IMR-90 (cell line): ENCODE results near the gene ZNF208. TPM values are rescaled to one million over a fixed set of nuclear protein-coding genes. Genes with fewer than 3 reads are reported as not detected.

Source experiments
- ATAC-seq: fragments of 200-7000 bp; cut with Tn5 transposase; 2 replicates; pipeline ENCODE4 v1.9.1; 2020; ENCODE audit warnings: low read depth, mild to moderate bottlenecking, moderate library complexity
- BruUV-seq: library from RNA; stranded (reverse); fragments of 400-500 nt; replicated peaks from 2 replicates; lab custom pipeline; 2021; lab: Mats Ljungman, UMichigan
- CTCF ChIA-PET: fragments of 300-600 bp; formaldehyde crosslinking; extraction: SDS; loops from one replicate; lab custom pipeline; 2021; ENCODE audit warnings: antibody characterized with exemption; lab: Yijun Ruan, JAX
- POLR2A ChIA-PET: fragments of 300-600 bp; sonication (Branson Sonifier 250); formaldehyde crosslinking; loops from one replicate; lab custom pipeline; 2022; ENCODE audit warnings: antibody characterized with exemption; ENCODE audit not compliant: unreplicated experiment; lab: Charles Lee
- DNase-seq: peaks from one replicate; pipeline ENCODE4 v3.0.0; 2013
- H2AFZ ChIP-seq: replicated peaks from 2 replicates; pipeline ENCODE3; 2013; ENCODE audit warnings: low read length, mild to moderate bottlenecking; ENCODE audit not compliant: poor library complexity
- H2AK5ac ChIP-seq: 2 replicates; pipeline ENCODE4 v1.6.1; 2013; ENCODE audit warnings: low read depth, low read length, inconsistent platforms
- H2AK9ac ChIP-seq: replicated peaks from 2 replicates; pipeline ENCODE3; 2013; ENCODE audit warnings: mild to moderate bottlenecking, low read depth, low read length, moderate library complexity; ENCODE audit not compliant: poor library complexity
- H2BK120ac ChIP-seq: 2 replicates; pipeline ENCODE4 v1.6.1; 2013; ENCODE audit warnings: low read depth, low read length, inconsistent platforms
- H2BK15ac ChIP-seq: 3 replicates; pipeline ENCODE4 v1.6.1; 2013; ENCODE audit warnings: low read depth, low read length, inconsistent platforms
- H2BK20ac ChIP-seq: 2 replicates; pipeline ENCODE4 v1.6.1; 2013; ENCODE audit warnings: low read depth, mild to moderate bottlenecking, inconsistent platforms, low read length, moderate library complexity
- H2BK5ac ChIP-seq: 2 replicates; pipeline ENCODE4 v1.6.1; 2013; ENCODE audit warnings: mild to moderate bottlenecking, low read depth, low read length, inconsistent platforms; ENCODE audit not compliant: poor library complexity, severe bottlenecking
- H3K14ac ChIP-seq: replicated peaks from 2 replicates; pipeline ENCODE4 v1.6.1; 2013; ENCODE audit warnings: low read depth, low read length, inconsistent platforms
- H3K18ac ChIP-seq: 2 replicates; pipeline ENCODE4 v1.6.1; 2013; ENCODE audit warnings: low read depth, low read length, control low read depth
- H3K23ac ChIP-seq: 2 replicates; pipeline ENCODE4 v1.6.1; 2013; ENCODE audit warnings: low read depth, low read length, inconsistent platforms
- H3K27ac ChIP-seq: 2 replicates; pipeline ENCODE4 v1.5.1; 2013; ENCODE audit warnings: mild to moderate bottlenecking, control low read depth, low read length; ENCODE audit not compliant: insufficient read depth
- H3K27me3 ChIP-seq: 2 replicates; pipeline ENCODE4 v1.6.1; 2013; ENCODE audit warnings: low read length; ENCODE audit not compliant: control insufficient read depth, insufficient read depth
- H3K36me3 ChIP-seq: 2 replicates; pipeline ENCODE4 v1.6.1; 2013; ENCODE audit warnings: low read length, mixed read lengths; ENCODE audit not compliant: control insufficient read depth, insufficient read depth
- H3K4ac ChIP-seq: 2 replicates; pipeline ENCODE4 v1.6.1; 2013; ENCODE audit warnings: low read depth, low read length, inconsistent platforms
- H3K4me1 ChIP-seq: 2 replicates; pipeline ENCODE4 v1.6.1; 2013; ENCODE audit warnings: low read length, mixed read lengths; ENCODE audit not compliant: control insufficient read depth, insufficient read depth
- H3K4me2 ChIP-seq: 2 replicates; pipeline ENCODE4 v1.6.1; 2013; ENCODE audit warnings: low read depth, mild to moderate bottlenecking, control low read depth, low read length, moderate library complexity
- H3K4me3 ChIP-seq: 2 replicates; pipeline ENCODE4 v1.5.1; 2013; ENCODE audit warnings: low read depth, mild to moderate bottlenecking, control low read depth, low read length, moderate library complexity; ENCODE audit not compliant: insufficient read depth
- H3K56ac ChIP-seq: 2 replicates; pipeline ENCODE4 v1.6.1; 2013; ENCODE audit warnings: low read length, inconsistent platforms; ENCODE audit not compliant: insufficient read depth; ENCODE audit errors: extremely low read depth
- H3K79me1 ChIP-seq, 2 experiments: 2 replicates each; pipeline ENCODE4 v1.6.1; 2013; ENCODE audit warnings: low read length in 2 of 2, inconsistent platforms in 1 of 2, low read depth in 1 of 2
- H3K9ac ChIP-seq: 2 replicates; pipeline ENCODE4 v1.6.1; 2013; ENCODE audit warnings: low read depth, low read length, control low read depth
- H3K9me1 ChIP-seq: 2 replicates; pipeline ENCODE4 v1.6.1; 2013; ENCODE audit warnings: low read length, inconsistent platforms; ENCODE audit not compliant: insufficient read depth
- H3K9me3 ChIP-seq: 2 replicates; pipeline ENCODE4 v1.6.1; 2013; ENCODE audit warnings: low read length; ENCODE audit not compliant: control insufficient read depth, insufficient read depth
- H4K20me1 ChIP-seq: 2 replicates; pipeline ENCODE4 v1.6.1; 2013; ENCODE audit warnings: low read length, inconsistent platforms; ENCODE audit not compliant: insufficient read depth
- H4K5ac ChIP-seq: 2 replicates; pipeline ENCODE4 v1.6.1; 2013; ENCODE audit warnings: mild to moderate bottlenecking, low read depth, low read length, control low read depth
- H4K8ac ChIP-seq, 2 experiments: 2 replicates each; pipeline ENCODE4 v1.6.1; 2013; ENCODE audit warnings: low read depth in 2 of 2, low read length in 2 of 2, control low read depth in 1 of 2, inconsistent platforms in 1 of 2
- H4K91ac ChIP-seq: 2 replicates; pipeline ENCODE4 v1.6.1; 2013; ENCODE audit warnings: low read depth, low read length, inconsistent platforms; ENCODE audit not compliant: insufficient read depth
- MAZ ChIP-seq: IDR thresholded peaks from 2 replicates; pipeline ENCODE4 v1.6.1; 2012; ENCODE audit warnings: low read depth, mild to moderate bottlenecking, low read length, improper control_type of control experiment, moderate library complexity, borderline replicate concordance
- NFE2L2 ChIP-seq: fragments of 150-350 bp; IDR thresholded peaks from 2 replicates; pipeline ENCODE4 v1.6.1; 2016; ENCODE audit warnings: low read depth, mild to moderate bottlenecking, low read length
- POLR2A ChIP-seq: IDR thresholded peaks from 2 replicates; pipeline ENCODE4 v1.6.1; 2012; ENCODE audit warnings: mild to moderate bottlenecking, low read depth, low read length
- WGBS, 2 experiments: methylation state at CpG; one replicate each; pipeline versions ENCODE4 v1.1.5 to v1.1.7; 2013; ENCODE audit warnings: missing lambda C conversion rate in 2 of 2; ENCODE audit not compliant: insufficient read length in 1 of 2; ENCODE audit errors: extremely low coverage in 2 of 2; 5-methylcytosine and 5-hydroxymethylcytosine counted together
- dilution Hi-C: fragments of 300-500 bp; cut with HindIII; formaldehyde crosslinking; loops from one replicate; pipeline ENCODE4 v1.14.3; 2018; ENCODE audit warnings: low sequenced_read_pairs; ENCODE audit not compliant: unreplicated experiment
- in situ Hi-C: fragments of 300-500 bp; cut with MboI; formaldehyde crosslinking; loops from 3 replicates; pipeline ENCODE4 v1.14.3; 2019; ENCODE audit warnings: low sequenced_read_pairs, inconsistent platforms, mixed read lengths
- intact Hi-C: fragments of 100-400 bp; cut with micrococcal nuclease; formaldehyde crosslinking; loops from 2 replicates; pipeline ENCODE4 v1.10.0; 2022
- polyA plus RNA-seq, 3 experiments: library from polyadenylated mRNA; depleted of rRNA; stranded (reverse); fragments of >200 nt; gene quantifications; 2 replicates each; pipeline ENCODE4 v1.2.3, GENCODE V29; 2012; ENCODE audit warnings: low replicate concordance in 1 of 3
- total RNA-seq: library from RNA; depleted of rRNA; stranded (reverse); fragments of >200 nt; gene quantifications from 2 replicates; pipeline ENCODE4 v1.2.3, GENCODE V29; 2012
- TF ChIP-seq, protein P1 (sequence below): conservative IDR thresholded peaks from 2 replicates; pipeline ENCODE4 v1.5.1; 2012; ENCODE audit warnings: mild to moderate bottlenecking, low read depth, low read length, improper control_type of control experiment
- TF ChIP-seq, protein P2 (sequence below): fragments of 150-350 bp; IDR thresholded peaks from 2 replicates; pipeline ENCODE4 v1.6.1; 2016; ENCODE audit warnings: low read depth, mild to moderate bottlenecking, low read length, moderate library complexity, borderline replicate concordance

ZNF208 gene
- total and polyA plus RNA-seq, 2 of the 4 experiments (the other 2 are of a cell fraction), result not detected

DNA sequence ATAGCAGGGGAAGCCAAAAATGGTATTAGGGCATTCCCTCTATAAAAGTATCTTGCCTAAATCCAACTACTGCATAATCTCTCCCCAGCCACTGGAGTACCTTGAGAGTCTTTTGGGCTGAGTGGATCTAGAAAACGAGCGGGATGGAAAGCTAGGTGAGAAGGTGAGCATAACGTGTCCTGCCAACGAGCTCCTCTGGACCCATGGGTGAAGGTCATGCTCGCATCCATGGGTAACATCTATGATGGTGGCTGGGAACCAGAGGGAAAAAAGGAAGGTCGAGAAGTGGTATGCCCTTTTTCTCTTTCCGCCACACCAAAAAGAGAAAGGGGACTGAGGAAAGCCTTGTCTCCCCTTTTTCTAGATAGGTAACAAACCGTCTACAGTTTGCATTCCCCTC lies 63.0 kb downstream of the ZNF208 start:
- intact Hi-C loops (no loop called here), dilution Hi-C loops (no loop called here), in situ Hi-C loops (no loop called here)
- no peak overlapping the region for H3K4ac ChIP-seq
- H3K9ac ChIP-seq, result no peak overlapping the region
- H4K20me1 ChIP-seq, result no peaks in the 10 kb centered on the region
- no peak for TF ChIP-seq NFE2L2
- TF ChIP-seq, protein P1, sequence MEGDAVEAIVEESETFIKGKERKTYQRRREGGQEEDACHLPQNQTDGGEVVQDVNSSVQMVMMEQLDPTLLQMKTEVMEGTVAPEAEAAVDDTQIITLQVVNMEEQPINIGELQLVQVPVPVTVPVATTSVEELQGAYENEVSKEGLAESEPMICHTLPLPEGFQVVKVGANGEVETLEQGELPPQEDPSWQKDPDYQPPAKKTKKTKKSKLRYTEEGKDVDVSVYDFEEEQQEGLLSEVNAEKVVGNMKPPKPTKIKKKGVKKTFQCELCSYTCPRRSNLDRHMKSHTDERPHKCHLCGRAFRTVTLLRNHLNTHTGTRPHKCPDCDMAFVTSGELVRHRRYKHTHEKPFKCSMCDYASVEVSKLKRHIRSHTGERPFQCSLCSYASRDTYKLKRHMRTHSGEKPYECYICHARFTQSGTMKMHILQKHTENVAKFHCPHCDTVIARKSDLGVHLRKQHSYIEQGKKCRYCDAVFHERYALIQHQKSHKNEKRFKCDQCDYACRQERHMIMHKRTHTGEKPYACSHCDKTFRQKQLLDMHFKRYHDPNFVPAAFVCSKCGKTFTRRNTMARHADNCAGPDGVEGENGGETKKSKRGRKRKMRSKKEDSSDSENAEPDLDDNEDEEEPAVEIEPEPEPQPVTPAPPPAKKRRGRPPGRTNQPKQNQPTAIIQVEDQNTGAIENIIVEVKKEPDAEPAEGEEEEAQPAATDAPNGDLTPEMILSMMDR, result no peak
- TF ChIP-seq, protein P2, sequence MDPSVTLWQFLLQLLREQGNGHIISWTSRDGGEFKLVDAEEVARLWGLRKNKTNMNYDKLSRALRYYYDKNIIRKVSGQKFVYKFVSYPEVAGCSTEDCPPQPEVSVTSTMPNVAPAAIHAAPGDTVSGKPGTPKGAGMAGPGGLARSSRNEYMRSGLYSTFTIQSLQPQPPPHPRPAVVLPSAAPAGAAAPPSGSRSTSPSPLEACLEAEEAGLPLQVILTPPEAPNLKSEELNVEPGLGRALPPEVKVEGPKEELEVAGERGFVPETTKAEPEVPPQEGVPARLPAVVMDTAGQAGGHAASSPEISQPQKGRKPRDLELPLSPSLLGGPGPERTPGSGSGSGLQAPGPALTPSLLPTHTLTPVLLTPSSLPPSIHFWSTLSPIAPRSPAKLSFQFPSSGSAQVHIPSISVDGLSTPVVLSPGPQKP, result no peak
- no peak for TF ChIP-seq POLR2A
- TF ChIP-seq MAZ, result no peak
- no peak overlapping the region for H3K23ac ChIP-seq
- H4K5ac ChIP-seq, result no peak overlapping the region
- no peak overlapping the region for H2AK5ac ChIP-seq
- no peak overlapping the region for H3K56ac ChIP-seq
- DNase-seq, result no peak
- no peaks in the 10 kb centered on the region for H3K36me3 ChIP-seq
- no peak overlapping the region for H3K4me3 ChIP-seq
- no TSS peak for BruUV-seq
- H3K9me3 ChIP-seq, result peaks cover 22% of the 10 kb centered on the region
- no peak for ATAC-seq
- H2AK9ac ChIP-seq, result no peak overlapping the region
- POLR2A ChIA-PET, result no interaction called here
- H3K4me1 ChIP-seq, result no peaks in the 10 kb centered on the region
- no peak overlapping the region for H3K14ac ChIP-seq
- H3K27me3 ChIP-seq, result no peaks in the 10 kb centered on the region
- H2BK20ac ChIP-seq, result no peak overlapping the region
- H3K4me2 ChIP-seq, result no peak overlapping the region
- no peak overlapping the region for H3K27ac ChIP-seq
- H3K9me1 ChIP-seq, result no peaks in the 10 kb centered on the region
- H3K18ac ChIP-seq, result no peak overlapping the region
- CTCF ChIA-PET, result interaction anchor here (0.6 kb wide), 1 partner anchor 273 kb away, joined by 3 read pairs; no protein-coding TSS in a partner anchor
- WGBS, 2 experiments, result no CpG with 5 or more reads among the region's 8 CpGs
- no peak overlapping the region for H4K8ac ChIP-seq
- H2BK120ac ChIP-seq, result no peak overlapping the region
- H2BK5ac ChIP-seq, result no peak overlapping the region
- no peak overlapping the region for H4K91ac ChIP-seq
- no peak overlapping the region for H2BK15ac ChIP-seq
- H2AFZ ChIP-seq, result no peak overlapping the region
- H3K79me1 ChIP-seq, result no peaks in the 10 kb centered on the region
